Gastroesophageal sphincter (tissue), 4 donors: ENCODE results near the gene DSN1. TPM values are rescaled to one million over a fixed set of nuclear protein-coding genes. Genes with fewer than 3 reads are reported as not detected.

Source experiments
- ATAC-seq: fragments of 150-250 bp; one replicate; pipeline ENCODE4 v1.9.1; 2016; ENCODE audit warnings: mild to moderate bottlenecking, moderate library complexity
- H3K27ac ChIP-seq, 4 donors: fragments of 200-600 bp; sonication (generic) in 3 of 4; 1 replicate in 3 of 4; 2 replicates in 1 of 4; pipeline ENCODE4 v1.5.1; 2016 to 2019
- H3K27me3 ChIP-seq: fragments of 200-600 bp; sonication (generic); one replicate; pipeline ENCODE4 v1.5.1; 2019
- H3K36me3 ChIP-seq, 2 donors: fragments of 200-600 bp; sonication (generic); one replicate each; pipeline ENCODE4 v1.5.1; 2019; ENCODE audit warnings: control low read depth in 1 of 2
- H3K4me1 ChIP-seq, 3 donors: fragments of 200-600 bp; sonication (generic); 1 replicate in 2 of 3; 2 replicates in 1 of 3; pipeline ENCODE4 v1.5.1; 2016 to 2019; ENCODE audit warnings: control low read depth in 2 of 3
- H3K4me3 ChIP-seq, 2 donors: fragments of 200-600 bp; sonication (generic); one replicate each; pipeline ENCODE4 v1.5.1; 2019; ENCODE audit warnings: mild to moderate bottlenecking in 1 of 2, moderate library complexity in 1 of 2
- H3K9me3 ChIP-seq, 3 donors: fragments of 200-600 bp; sonication (generic); one replicate each; pipeline ENCODE4 v1.5.1; 2017 to 2019; ENCODE audit warnings: control low read depth in 2 of 3
- EP300 ChIP-seq: sonication (generic); formaldehyde crosslinking; IDR thresholded peaks from one replicate; pipeline ENCODE4 v1.6.1; 2017; ENCODE audit warnings: antibody characterized with exemption, mild to moderate bottlenecking
- POLR2A ChIP-seq, 2 donors: fragments of 450-650 bp; IDR thresholded peaks; one replicate each; pipeline ENCODE4 v1.6.1; 2017; ENCODE audit warnings: antibody characterized with exemption in 2 of 2, mild to moderate bottlenecking in 2 of 2, moderate library complexity in 1 of 2
- POLR2AphosphoS5 ChIP-seq: sonication (generic); formaldehyde crosslinking; IDR thresholded peaks from one replicate; pipeline ENCODE4 v1.6.1; 2017; ENCODE audit warnings: antibody characterized with exemption
- WGBS, 2 donors: methylation state at CpG; one replicate each; pipeline ENCODE4 v1.1.5; 2018; ENCODE audit warnings: low coverage in 1 of 2; 5-methylcytosine and 5-hydroxymethylcytosine counted together
- total RNA-seq, 4 donors: library from RNA; depleted of rRNA; stranded (reverse); fragments of >200 nt; gene quantifications; one replicate each; pipeline ENCODE4 v1.1.0, GENCODE V29; 2016
- TF ChIP-seq, protein P1 (sequence below), 4 experiments: fragments of 200-600 bp in 2 of 4; fragments of 450-650 bp in 2 of 4; sonication (generic) in 1 of 4; IDR thresholded peaks; one replicate each; pipeline ENCODE4 v1.5.1; 2017 to 2019; ENCODE audit warnings: antibody characterized with exemption in 4 of 4, mild to moderate bottlenecking in 2 of 4, moderate library complexity in 2 of 4

The DSN1 gene
- total RNA-seq, 4 donors from 2014 or later: 5.1 to 8.1 (median 6.0) TPM

DNA sequence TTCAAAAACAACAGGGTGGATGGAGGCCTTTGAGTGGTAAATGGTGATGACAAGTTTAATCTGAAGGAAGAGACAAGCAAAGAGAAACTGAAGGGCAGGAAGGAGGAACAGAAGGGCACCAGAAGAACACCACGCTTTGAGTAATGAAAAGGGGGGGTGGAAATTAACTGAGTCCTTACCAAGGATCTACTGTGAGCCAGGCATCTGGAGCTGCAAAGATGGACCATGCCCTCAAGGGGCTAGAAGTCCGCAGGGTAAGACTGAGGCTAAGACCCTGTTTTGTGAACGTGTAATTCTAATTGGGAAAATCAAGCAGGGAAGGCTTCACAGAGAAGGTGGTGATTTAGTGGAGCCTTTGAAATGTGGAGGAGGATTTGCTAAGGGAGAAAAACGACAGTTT, 29.3 kb downstream of the DSN1 start:
- H3K4me1 ChIP-seq: peaks cover 0 to 22% (median 0%) of the 10 kb centered on the region in 3 donors
- no peaks in the 10 kb centered on the region for H3K9me3 ChIP-seq
- no peaks in the 10 kb centered on the region for H3K27me3 ChIP-seq
- peak overlapping the region in 2 of 4 donors; percentile 66 to 83 for H3K27ac ChIP-seq
- H3K4me3 ChIP-seq: no peak overlapping the region
- no peaks in the 10 kb centered on the region for H3K36me3 ChIP-seq
- no peak for ATAC-seq
- TF ChIP-seq POLR2A (IDR thresholded peaks at IDR 0.05): no peak
- no peak for TF ChIP-seq EP300
- no peak for TF ChIP-seq POLR2AphosphoS5
- WGBS, 2 donors: 58 to 72% methylated on average over 4 of the region's 4 CpGs

DNA sequence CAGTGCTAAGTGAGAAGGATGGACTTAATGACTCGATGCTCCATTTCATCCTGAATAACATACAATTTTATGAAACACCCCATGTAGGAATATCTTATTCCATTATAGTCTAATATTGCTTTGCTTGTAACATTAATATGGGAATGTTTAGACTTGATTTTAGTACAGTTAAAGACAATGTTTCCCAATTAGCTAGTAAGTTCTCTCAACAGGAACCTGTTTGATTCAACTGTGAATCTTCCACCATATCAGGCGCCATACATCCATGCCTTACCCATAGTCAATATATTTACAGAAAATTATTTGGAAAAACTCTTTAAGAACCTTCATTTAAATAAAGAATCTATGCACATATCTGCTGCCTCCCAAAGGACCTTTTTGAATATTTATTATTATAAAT, 31.0 kb downstream of the DSN1 start:
- H3K9me3 ChIP-seq: no peaks in the 10 kb centered on the region
- H3K4me3 ChIP-seq: no peak overlapping the region
- peaks cover 0 to 22% (median 0%) of the 10 kb centered on the region in 3 donors for H3K4me1 ChIP-seq
- no peaks in the 10 kb centered on the region for H3K36me3 ChIP-seq
- no peak overlapping the region for H3K27ac ChIP-seq
- no peaks in the 10 kb centered on the region for H3K27me3 ChIP-seq
- WGBS, 2 donors: 89 to 100% methylated on average over 2 of the region's 2 CpGs
- no peak for TF ChIP-seq EP300
- TF ChIP-seq, protein P1, sequence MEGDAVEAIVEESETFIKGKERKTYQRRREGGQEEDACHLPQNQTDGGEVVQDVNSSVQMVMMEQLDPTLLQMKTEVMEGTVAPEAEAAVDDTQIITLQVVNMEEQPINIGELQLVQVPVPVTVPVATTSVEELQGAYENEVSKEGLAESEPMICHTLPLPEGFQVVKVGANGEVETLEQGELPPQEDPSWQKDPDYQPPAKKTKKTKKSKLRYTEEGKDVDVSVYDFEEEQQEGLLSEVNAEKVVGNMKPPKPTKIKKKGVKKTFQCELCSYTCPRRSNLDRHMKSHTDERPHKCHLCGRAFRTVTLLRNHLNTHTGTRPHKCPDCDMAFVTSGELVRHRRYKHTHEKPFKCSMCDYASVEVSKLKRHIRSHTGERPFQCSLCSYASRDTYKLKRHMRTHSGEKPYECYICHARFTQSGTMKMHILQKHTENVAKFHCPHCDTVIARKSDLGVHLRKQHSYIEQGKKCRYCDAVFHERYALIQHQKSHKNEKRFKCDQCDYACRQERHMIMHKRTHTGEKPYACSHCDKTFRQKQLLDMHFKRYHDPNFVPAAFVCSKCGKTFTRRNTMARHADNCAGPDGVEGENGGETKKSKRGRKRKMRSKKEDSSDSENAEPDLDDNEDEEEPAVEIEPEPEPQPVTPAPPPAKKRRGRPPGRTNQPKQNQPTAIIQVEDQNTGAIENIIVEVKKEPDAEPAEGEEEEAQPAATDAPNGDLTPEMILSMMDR (IDR thresholded peaks at IDR 0.05): no peak
- no peak for TF ChIP-seq POLR2AphosphoS5
- no peak for TF ChIP-seq POLR2A (IDR thresholded peaks at IDR 0.05)
- ATAC-seq: no peak

DNA sequence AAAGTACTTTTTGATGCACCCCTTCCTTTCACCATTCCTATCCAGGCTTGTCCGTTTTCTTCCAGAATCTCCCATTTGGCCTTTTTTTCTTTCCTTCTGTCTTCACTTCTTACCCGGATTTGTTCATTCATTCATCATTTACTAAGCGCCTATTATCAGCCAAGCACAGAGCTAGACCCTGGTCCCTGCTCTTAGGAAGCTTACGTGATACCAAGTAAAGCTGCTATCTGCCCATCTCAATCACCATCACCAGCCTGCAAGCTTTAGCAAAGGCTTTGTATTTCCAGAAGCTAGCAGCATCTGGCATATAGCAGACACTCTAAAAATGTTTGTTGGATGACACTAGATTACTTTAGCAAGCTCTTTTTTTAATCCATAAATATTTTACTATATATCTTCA, 32.5 kb downstream of the DSN1 start:
- Histone ChIP-seq H3K27ac (no peak overlapping the region), H3K9me3 (no peaks in the 10 kb centered on the region), H3K4me1 (peaks cover 0 to 24% (median 0%) of the 10 kb centered on the region in 3 donors), H3K27me3 (no peaks in the 10 kb centered on the region), H3K36me3 (no peaks in the 10 kb centered on the region), H3K4me3 (no peak overlapping the region)
- TF ChIP-seq POLR2AphosphoS5 (no peak), EP300 (no peak), POLR2A (IDR thresholded peaks at IDR 0.05) (no peak)
- TF ChIP-seq, protein P1 (IDR thresholded peaks at IDR 0.05): no peak
- ATAC-seq: no peak
- WGBS, 2 donors: 64 to 75% methylated on average over 4 of the region's 4 CpGs

DNA sequence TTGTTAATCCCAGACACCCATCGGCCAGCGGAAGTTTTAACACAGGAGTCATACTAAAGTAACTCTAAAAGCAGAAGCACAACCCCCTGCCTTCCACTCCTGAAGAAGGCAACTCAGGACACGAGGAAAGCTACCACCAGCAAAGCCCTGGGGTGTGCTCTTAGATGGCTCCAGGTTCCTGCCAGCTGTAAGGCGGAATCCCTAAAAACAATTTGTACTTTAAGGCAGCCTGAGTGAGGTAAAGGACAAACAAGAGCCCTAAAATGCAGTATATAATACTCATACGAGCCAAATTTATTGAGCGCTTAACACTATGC, 36.4 kb downstream of the DSN1 start:
- H3K4me1 ChIP-seq: peaks cover 0 to 10% (median 0%) of the 10 kb centered on the region in 3 donors
- H3K4me3 ChIP-seq: no peak overlapping the region
- no peaks in the 10 kb centered on the region for H3K36me3 ChIP-seq
- no peak for ATAC-seq
- peak overlapping the region in 1 of 4 donors; percentile 12 for H3K27ac ChIP-seq
- H3K9me3 ChIP-seq: no peaks in the 10 kb centered on the region
- TF ChIP-seq, protein P1 (IDR thresholded peaks at IDR 0.05): no peak
- TF ChIP-seq EP300: no peak
- no peak for TF ChIP-seq POLR2AphosphoS5
- no peak for TF ChIP-seq POLR2A (IDR thresholded peaks at IDR 0.05)
- no peaks in the 10 kb centered on the region for H3K27me3 ChIP-seq
- WGBS, 2 donors: 83 to 100% methylated on average over 4 of the region's 6 CpGs

DNA sequence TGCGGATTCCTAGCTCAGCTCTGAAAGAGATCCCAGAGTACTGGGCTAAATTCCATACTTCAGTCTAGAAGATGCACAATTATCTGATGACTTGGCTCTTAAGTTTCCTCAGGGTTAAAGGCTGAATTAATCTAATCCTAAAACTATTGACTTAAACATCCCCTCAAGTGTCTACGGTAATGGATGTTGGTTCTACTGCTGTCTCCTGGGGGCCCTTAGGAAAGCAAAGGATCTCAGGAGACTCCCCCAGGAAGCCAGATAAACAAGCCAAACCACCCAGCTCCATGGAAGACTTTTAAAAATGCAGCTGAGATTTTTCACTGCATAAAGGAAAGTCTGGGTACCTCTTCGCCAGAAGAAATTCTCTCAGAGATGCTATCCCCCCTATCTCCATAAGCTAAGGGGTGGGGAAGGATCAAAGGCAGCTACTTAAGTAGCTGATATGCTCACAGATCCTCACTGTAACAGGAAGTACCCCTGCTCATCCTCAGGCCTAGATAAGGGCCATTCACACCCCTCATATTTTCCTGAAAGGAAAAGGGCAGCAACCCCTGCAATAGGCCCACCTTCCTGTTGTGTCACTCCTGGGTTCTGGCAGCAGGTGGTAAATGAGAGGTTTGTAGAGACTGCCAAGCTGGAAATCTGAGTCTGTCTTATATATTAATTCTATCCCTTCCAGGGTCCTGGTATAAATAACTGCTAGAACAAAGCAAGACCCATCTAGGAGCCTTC, 36.9 kb downstream of the DSN1 start:
- no peak for ATAC-seq
- no peak for TF ChIP-seq POLR2A (IDR thresholded peaks at IDR 0.05)
- TF ChIP-seq, protein P1 (IDR thresholded peaks at IDR 0.05): no peak
- TF ChIP-seq POLR2AphosphoS5: no peak
- TF ChIP-seq EP300: no peak
- WGBS, 2 donors: 38 to 74% methylated on average over 1 to 3 of the region's 3 CpGs
- Histone ChIP-seq H3K4me3 (no peak overlapping the region), H3K27me3 (no peaks in the 10 kb centered on the region), H3K9me3 (no peaks in the 10 kb centered on the region), H3K4me1 (peaks cover 0 to 10% (median 0%) of the 10 kb centered on the region in 3 donors), H3K27ac (peak overlapping the region in 1 of 4 donors; percentile 12), H3K36me3 (no peaks in the 10 kb centered on the region)
